ENCODE data around the gene CHAD.
"Not testable (repeated sequence)": the region's sequence is repeated elsewhere in the genome, so short reads cannot be mapped to it uniquely, and the experiment has no call there.

CHAD gene

DNA sequence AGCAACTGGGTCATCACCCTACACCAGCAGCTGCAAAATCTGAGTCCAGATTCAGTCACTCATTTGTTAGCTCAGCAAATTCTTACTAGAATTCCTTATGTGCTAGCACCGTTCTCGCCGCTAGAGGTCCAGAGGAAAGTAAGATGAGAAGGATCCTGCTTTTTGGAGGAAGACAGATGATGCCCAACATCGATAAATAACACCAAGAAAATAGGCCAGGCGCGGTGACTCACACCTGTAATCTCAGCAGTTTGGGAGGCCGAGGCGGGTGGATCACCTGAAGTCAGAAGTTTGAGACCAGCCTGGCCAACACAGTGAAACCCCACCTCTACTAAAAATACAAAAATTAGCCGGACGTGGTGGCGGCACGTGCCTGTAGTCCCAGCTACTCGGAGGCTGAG is 4.1 kb upstream of the CHAD start:
- DNase-seq, result not testable (repeated sequence)

GRCh38 chr17:50472286-50472685 is 3.6 kb upstream of the CHAD start:
- no peak for DNase-seq

DNA sequence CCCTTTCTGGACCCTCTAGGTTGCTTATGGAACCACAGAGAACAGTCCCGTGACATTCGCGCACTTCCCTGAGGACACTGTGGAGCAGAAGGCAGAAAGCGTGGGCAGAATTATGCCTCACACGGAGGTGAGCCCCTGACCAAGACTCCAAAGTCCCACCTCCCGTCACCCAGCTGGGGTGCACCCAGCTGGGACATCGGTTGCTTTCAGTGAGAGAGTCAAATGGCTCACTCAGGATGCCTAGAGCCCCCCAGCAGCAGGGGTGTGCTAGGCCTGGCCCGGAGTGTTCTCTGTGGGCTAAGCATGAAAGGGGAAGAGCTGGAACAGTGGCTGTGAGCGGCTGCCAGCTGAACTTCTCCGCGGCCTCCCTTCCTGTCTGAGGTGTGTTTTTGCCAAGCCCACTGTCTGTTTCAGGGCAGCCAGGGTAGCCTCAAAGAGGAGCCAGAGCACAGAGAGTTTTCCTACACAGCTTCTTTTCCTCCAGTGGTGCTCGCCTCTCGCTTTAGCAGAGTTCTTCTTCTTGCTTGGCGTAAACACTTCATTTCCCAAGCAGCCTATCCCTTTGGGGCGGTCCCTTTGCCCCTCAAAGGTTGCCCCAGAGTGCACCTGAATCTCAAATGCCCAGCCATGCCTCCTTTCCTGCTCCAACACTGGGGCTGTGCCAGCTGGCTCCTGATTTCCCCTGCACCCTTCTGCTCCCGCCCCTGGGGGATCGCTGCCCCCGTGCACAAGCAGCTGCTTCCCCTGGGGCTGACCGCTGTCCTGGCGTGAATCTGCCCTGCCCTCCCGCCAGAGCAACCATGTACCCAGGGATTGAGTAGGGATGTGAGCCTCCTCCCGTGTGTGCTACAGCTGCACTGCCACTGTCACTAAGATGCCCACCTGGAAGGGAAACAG is 2.6 kb upstream of the CHAD start:
- no peak for DNase-seq

DNA sequence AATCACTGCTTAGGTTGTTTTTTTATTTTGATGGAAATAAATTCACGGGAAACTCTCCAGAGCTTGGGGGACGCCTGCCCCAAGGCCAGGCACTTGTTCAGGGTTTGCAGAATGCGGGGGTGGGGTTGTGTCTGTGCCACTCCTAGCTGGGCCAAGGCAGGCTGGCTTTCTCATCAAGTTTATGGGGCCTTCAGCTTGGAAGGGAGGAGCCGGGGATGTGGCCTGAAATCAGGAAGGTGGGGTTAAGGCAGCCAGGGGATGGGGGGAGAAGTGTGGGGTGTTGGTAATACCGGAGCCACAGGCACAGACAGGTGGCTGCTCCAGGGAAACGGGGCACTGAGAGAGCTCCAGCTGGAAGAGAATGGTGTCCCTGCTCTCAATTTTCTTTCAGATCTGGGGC is 1.7 kb upstream of the CHAD start:
- DNase-seq, result no peak

DNA sequence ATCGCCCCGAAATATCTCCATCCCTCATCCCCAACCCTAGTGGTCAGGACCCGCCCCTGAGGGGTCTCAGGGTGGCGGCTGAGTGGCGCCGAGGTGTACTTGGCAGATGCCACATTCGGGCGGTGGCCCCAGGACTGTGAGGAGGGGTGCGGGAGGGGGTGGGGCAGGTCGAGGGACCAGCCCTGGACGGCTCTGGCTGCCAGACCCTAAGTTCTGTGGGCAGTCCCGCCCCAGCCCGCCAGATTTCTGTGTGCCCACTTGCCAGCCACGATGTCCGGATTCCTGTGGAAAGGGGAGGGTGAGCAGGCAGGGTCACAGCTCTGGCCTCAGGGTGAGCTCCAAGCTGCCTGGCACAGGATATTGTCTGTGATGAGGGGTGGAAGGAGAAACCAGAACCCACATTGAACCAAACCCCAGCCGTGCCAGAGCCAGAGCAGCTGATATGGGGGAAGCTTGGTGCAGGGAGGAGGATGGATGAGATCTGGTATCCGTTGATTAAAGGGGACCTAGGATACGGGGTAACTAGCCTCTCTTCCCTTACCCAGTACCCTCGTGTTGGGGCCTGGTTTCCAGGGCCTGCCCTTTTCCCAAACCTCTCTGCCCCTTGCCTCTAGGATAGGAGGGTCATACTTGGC is 1.1 kb upstream of the CHAD start:
- no peak for DNase-seq

DNA sequence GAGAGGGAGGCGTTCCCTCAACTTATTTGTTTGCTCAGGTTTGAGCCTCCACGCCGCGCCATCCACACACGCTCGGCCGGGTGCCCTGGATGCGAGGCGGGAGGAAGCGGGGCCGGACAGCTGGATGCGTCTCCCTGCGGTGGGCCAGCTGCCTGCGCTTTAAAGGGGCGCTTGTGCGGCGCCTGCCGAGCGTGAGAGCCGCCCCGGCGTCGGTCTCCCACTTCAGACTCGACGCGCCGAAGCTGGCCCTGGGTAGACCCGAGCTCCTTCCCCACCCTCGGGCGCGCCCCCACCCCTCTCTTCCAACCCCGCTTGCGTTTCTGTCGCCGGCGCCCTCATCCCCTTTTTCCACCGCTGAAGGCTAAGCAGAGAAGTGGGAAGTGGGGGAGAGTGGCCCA is 527 bp upstream of the CHAD start:
- DNase-seq, result no peak

GRCh38 chr17:50467855-50468303 is 801 bp downstream of the CHAD start:
- DNase-seq, result no peak

DNA sequence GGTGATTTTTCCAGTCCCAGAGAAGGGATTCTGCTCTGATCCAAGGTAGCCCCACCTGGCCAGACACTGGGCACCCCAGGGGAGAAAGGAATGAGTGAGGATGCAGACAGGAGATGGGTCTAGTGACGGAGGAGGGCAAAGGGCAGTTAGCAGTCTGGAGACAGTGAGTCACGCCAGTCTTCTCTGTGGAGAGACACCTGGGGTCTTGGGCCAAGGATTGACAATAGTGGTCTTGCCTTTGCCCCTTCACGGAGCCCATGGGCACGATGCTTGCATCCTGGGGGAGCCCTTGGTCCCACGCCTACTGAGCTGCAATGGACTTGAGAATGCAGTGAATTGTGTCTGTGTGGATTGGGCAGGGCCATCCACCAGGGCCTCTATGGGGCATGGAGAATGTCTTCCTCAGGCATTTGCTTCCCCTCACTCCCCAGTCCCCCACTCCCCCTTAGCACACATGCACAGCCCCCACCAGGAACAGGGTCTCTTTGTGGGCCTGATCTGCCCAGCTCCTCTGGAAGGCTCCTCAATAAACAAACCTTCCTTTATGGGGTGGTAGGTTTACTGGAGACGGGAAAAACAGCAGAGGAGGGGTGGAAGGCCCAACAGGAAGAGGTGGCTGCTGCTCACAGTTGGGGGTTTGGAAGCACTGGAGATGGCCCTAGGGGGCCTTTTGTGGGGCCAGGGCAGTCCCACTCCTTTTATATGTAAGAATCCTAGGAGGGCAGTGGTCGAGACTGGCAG is 1.4 kb downstream of the CHAD start:
- DNase-seq, result no peak

- no peak for DNase-seq
Measured at GRCh38 chr17:50466371-50467113, 2.1 kb downstream of the CHAD start.

DNA sequence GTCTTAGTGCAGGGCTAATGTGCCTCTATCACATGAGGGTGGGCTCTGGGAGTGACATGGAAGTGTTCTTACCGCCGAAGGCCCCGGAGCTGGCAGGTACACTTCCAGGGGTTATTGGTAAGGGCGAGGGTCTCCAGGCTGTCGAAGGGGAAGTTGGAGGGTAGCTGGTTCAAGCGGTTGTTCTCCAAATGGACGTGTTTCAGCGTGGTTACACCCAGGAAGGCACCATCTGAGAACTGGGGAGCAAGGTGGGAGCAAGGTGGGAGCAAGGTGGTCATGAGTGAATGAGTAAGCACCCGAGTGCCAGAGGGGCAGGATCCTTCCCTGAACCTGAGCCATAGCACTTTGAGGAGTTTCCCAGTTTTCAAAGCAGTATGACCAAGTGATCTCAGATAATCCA is 3.0 kb downstream of the CHAD start:
- no peak for DNase-seq

- no peak for DNase-seq
Measured at GRCh38 chr17:50465171-50465570, 3.5 kb downstream of the CHAD start.

DNA sequence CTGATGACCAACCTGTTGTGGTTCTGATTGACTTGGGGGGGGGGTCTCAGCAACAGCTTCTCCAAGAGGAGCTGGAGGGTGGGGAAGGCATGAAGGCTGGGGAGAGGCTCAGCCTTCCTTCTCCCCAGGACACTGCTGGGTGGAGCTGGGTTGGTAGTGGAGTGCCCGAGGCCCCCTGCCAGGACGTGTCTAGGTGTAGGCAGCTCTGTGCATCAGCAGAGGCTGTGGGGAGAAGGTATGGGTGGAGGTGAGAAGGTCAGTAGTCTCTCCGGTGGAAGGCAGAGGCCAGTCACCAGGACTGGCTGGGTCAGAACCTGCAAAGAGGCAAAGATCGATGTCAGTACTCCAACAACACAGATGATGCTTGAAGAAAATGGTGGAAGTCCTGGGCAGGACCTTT is 3.9 kb downstream of the CHAD start:
- no peak for DNase-seq

- no peak for DNase-seq
Measured at GRCh38 chr17:50464121-50464520, 4.6 kb downstream of the CHAD start.

GRCh38 chr17:50462446-50462845 is 6.2 kb downstream of the CHAD start:
- DNase-seq, result no peak

GRCh38 chr17:50461550-50462132 is 7.0 kb downstream of the CHAD start:
- DNase-seq, result no peak

GRCh38 chr17:50460831-50461526 is 7.7 kb downstream of the CHAD start:
- no peak for DNase-seq

DNA sequence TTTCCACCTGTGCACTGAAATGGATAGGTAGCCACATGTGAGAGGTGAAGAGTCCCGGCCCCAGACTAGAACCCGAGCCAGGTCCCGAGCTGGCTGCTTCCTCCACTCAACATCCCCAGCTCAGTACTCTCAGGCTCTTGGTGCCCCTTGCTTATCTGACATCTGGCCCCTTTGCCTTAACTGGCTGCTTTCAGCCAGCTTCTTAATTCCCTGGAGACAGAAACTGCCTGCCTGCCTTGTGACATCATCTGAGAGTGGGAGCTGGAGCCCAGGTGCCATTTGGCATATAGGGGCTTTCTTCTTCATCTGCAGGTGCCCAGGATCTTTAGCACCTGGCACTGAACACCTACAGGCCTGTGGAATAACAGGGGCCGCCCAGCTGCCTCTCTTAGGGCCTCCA is 8.9 kb downstream of the CHAD start:
- no peak for DNase-seq

GRCh38 chr17:50458701-50459676 is 9.7 kb downstream of the CHAD start:
- DNase-seq, result no peak

- no peak for DNase-seq
Measured at GRCh38 chr17:50458270-50458669, 10.4 kb downstream of the CHAD start.

GRCh38 chr17:50457621-50458020 is 11.1 kb downstream of the CHAD start:
- DNase-seq, result no peak

- DNase-seq, result no peak
Measured at GRCh38 chr17:50453901-50454300, 14.8 kb downstream of the CHAD start.

Data from CD4-positive, alpha-beta T cell treated with Interleukin-10 for 1 hour (primary cell).